Measurements from ENCODE around the gene DNAH2.

DNAH2 gene

DNA sequence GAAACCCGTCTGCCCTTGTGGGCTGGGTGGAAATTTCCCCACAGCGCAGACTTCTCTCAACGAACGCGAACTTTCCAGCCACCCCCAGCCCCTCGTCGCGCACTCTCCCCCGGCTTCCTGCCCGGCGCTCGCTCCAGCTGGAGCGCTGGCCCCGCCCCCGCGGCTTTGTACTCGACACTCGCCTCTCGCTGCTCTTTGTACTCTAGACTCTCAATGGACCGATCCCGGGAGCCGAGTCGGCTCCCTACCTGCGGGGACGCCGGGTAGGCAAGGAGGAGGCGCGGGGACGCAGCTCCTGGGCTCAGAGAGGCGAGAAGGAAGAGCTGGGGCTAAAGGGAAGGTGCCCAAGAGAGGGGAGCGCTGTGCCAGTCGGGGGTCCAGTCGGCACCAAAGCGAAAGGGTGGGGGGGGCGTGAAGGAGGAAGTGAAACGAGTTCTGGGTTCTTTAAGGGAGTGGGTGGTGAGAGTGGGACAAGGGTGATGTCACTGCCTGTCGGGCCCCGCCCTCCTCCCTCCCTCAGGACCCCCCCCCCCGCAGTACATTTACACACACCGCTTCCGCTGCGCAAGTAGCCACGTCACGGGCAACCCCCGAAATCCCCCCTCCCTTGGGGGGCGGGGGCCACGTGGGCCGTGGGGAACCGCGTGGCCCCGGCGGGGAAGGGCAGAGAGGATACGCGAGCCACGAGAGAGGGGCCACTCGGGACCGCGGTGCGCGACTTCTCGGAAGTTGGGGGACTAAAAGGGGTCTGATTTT lies 126.2 kb downstream of the DNAH2 start (continued):
- no peak for TF ChIP-seq ZNF777 (tag by site-specific recombination; IDR thresholded peaks at IDR 0.05; ENCODE audit: borderline replicate concordance)
- peak; percentile 78 for TF ChIP-seq SP3 (tag by site-specific recombination; IDR thresholded peaks at IDR 0.05)
- TF ChIP-seq TRIM28 (IDR thresholded peaks at IDR 0.05; ENCODE audit: borderline replicate concordance, low read length) = no peak
- no peak for TF ChIP-seq ZNF776 (tag by site-specific recombination; IDR thresholded peaks at IDR 0.05; ENCODE audit: borderline replicate concordance)
- TF ChIP-seq, protein P1, sequence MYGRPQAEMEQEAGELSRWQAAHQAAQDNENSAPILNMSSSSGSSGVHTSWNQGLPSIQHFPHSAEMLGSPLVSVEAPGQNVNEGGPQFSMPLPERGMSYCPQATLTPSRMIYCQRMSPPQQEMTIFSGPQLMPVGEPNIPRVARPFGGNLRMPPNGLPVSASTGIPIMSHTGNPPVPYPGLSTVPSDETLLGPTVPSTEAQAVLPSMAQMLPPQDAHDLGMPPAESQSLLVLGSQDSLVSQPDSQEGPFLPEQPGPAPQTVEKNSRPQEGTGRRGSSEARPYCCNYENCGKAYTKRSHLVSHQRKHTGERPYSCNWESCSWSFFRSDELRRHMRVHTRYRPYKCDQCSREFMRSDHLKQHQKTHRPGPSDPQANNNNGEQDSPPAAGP (tag by site-specific recombination; IDR thresholded peaks at IDR 0.05) = peak; percentile 25; the same call in 1 of the 2 replicates
- TF ChIP-seq, protein P2, sequence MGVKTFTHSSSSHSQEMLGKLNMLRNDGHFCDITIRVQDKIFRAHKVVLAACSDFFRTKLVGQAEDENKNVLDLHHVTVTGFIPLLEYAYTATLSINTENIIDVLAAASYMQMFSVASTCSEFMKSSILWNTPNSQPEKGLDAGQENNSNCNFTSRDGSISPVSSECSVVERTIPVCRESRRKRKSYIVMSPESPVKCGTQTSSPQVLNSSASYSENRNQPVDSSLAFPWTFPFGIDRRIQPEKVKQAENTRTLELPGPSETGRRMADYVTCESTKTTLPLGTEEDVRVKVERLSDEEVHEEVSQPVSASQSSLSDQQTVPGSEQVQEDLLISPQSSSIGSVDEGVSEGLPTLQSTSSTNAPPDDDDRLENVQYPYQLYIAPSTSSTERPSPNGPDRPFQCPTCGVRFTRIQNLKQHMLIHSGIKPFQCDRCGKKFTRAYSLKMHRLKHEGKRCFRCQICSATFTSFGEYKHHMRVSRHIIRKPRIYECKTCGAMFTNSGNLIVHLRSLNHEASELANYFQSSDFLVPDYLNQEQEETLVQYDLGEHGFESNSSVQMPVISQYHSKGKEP (tag by site-specific recombination; IDR thresholded peaks at IDR 0.05) = no peak
- TF ChIP-seq, protein P3, sequence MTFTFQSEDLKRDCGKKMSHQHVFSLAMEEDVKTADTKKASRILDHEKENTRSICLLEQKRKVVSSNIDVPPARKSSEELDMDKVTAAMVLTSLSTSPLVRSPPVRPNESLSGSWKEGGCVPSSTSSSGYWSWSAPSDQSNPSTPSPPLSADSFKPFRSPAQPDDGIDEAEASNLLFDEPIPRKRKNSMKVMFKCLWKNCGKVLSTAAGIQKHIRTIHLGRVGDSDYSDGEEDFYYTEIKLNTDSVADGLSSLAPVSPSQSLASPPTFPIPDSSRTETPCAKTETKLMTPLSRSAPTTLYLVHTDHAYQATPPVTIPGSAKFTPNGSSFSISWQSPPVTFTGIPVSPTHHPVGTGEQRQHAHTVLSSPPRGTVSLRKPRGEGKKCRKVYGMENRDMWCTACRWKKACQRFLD (tag by site-specific recombination; IDR thresholded peaks at IDR 0.05) = peak; percentile 93
- TF ChIP-seq, protein P4, sequence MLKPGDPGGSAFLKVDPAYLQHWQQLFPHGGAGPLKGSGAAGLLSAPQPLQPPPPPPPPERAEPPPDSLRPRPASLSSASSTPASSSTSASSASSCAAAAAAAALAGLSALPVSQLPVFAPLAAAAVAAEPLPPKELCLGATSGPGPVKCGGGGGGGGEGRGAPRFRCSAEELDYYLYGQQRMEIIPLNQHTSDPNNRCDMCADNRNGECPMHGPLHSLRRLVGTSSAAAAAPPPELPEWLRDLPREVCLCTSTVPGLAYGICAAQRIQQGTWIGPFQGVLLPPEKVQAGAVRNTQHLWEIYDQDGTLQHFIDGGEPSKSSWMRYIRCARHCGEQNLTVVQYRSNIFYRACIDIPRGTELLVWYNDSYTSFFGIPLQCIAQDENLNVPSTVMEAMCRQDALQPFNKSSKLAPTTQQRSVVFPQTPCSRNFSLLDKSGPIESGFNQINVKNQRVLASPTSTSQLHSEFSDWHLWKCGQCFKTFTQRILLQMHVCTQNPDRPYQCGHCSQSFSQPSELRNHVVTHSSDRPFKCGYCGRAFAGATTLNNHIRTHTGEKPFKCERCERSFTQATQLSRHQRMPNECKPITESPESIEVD (tag by site-specific recombination; IDR thresholded peaks at IDR 0.05) = no peak
- no peak for TF ChIP-seq ZNF837 (tag by site-specific recombination; IDR thresholded peaks at IDR 0.05)
- TF ChIP-seq ZNF664 (tag by site-specific recombination; IDR thresholded peaks at IDR 0.05) = no peak
- TF ChIP-seq, protein P5, sequence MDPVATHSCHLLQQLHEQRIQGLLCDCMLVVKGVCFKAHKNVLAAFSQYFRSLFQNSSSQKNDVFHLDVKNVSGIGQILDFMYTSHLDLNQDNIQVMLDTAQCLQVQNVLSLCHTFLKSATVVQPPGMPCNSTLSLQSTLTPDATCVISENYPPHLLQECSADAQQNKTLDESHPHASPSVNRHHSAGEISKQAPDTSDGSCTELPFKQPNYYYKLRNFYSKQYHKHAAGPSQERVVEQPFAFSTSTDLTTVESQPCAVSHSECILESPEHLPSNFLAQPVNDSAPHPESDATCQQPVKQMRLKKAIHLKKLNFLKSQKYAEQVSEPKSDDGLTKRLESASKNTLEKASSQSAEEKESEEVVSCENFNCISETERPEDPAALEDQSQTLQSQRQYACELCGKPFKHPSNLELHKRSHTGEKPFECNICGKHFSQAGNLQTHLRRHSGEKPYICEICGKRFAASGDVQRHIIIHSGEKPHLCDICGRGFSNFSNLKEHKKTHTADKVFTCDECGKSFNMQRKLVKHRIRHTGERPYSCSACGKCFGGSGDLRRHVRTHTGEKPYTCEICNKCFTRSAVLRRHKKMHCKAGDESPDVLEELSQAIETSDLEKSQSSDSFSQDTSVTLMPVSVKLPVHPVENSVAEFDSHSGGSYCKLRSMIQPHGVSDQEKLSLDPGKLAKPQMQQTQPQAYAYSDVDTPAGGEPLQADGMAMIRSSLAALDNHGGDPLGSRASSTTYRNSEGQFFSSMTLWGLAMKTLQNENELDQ (tag by site-specific recombination; IDR thresholded peaks at IDR 0.05; ENCODE audit: low read depth) = no peak
- TF ChIP-seq ZNF426 (tag by site-specific recombination; IDR thresholded peaks at IDR 0.05) = no peak
- TF ChIP-seq KLF10 (tag by site-specific recombination; IDR thresholded peaks at IDR 0.05) = peak; percentile 90
- TF ChIP-seq ZFP69B (tag by site-specific recombination; IDR thresholded peaks at IDR 0.05) = peak; percentile 15; the same call in 1 of the 2 replicates
- no peak for TF ChIP-seq ZFP37 (tag by site-specific recombination; IDR thresholded peaks at IDR 0.05)
- TF ChIP-seq ZNF558 (tag by site-specific recombination; IDR thresholded peaks at IDR 0.05) = no peak
- TF ChIP-seq ZNF24 (tag by site-specific recombination; IDR thresholded peaks at IDR 0.05) = no peak; the same call in 1 of the 2 replicates
- TF ChIP-seq TCF7L2 (IDR thresholded peaks at IDR 0.05; ENCODE audit: borderline replicate concordance, low read depth, low read length) = no peak
- TF ChIP-seq, protein P6, sequence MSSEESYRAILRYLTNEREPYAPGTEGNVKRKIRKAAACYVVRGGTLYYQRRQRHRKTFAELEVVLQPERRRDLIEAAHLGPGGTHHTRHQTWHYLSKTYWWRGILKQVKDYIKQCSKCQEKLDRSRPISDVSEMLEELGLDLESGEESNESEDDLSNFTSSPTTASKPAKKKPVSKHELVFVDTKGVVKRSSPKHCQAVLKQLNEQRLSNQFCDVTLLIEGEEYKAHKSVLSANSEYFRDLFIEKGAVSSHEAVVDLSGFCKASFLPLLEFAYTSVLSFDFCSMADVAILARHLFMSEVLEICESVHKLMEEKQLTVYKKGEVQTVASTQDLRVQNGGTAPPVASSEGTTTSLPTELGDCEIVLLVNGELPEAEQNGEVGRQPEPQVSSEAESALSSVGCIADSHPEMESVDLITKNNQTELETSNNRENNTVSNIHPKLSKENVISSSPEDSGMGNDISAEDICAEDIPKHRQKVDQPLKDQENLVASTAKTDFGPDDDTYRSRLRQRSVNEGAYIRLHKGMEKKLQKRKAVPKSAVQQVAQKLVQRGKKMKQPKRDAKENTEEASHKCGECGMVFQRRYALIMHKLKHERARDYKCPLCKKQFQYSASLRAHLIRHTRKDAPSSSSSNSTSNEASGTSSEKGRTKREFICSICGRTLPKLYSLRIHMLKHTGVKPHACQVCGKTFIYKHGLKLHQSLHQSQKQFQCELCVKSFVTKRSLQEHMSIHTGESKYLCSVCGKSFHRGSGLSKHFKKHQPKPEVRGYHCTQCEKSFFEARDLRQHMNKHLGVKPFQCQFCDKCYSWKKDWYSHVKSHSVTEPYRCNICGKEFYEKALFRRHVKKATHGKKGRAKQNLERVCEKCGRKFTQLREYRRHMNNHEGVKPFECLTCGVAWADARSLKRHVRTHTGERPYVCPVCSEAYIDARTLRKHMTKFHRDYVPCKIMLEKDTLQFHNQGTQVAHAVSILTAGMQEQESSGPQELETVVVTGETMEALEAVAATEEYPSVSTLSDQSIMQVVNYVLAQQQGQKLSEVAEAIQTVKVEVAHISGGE (tag by site-specific recombination; conservative IDR thresholded peaks at IDR 0.05; ENCODE audit: low read depth) = peak; percentile 45
- no peak for TF ChIP-seq ZNF112 (tag by site-specific recombination; IDR thresholded peaks at IDR 0.05)
- TF ChIP-seq, protein P7, sequence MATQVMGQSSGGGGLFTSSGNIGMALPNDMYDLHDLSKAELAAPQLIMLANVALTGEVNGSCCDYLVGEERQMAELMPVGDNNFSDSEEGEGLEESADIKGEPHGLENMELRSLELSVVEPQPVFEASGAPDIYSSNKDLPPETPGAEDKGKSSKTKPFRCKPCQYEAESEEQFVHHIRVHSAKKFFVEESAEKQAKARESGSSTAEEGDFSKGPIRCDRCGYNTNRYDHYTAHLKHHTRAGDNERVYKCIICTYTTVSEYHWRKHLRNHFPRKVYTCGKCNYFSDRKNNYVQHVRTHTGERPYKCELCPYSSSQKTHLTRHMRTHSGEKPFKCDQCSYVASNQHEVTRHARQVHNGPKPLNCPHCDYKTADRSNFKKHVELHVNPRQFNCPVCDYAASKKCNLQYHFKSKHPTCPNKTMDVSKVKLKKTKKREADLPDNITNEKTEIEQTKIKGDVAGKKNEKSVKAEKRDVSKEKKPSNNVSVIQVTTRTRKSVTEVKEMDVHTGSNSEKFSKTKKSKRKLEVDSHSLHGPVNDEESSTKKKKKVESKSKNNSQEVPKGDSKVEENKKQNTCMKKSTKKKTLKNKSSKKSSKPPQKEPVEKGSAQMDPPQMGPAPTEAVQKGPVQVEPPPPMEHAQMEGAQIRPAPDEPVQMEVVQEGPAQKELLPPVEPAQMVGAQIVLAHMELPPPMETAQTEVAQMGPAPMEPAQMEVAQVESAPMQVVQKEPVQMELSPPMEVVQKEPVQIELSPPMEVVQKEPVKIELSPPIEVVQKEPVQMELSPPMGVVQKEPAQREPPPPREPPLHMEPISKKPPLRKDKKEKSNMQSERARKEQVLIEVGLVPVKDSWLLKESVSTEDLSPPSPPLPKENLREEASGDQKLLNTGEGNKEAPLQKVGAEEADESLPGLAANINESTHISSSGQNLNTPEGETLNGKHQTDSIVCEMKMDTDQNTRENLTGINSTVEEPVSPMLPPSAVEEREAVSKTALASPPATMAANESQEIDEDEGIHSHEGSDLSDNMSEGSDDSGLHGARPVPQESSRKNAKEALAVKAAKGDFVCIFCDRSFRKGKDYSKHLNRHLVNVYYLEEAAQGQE (tag by site-specific recombination; IDR thresholded peaks at IDR 0.05) = no peak
- TF ChIP-seq ZNF146 (tag by site-specific recombination; IDR thresholded peaks at IDR 0.05) = no peak
- TF ChIP-seq ZBTB48 (tag by site-specific recombination; IDR thresholded peaks at IDR 0.05) = no peak
- no peak for TF ChIP-seq GLI4 (tag by site-specific recombination; IDR thresholded peaks at IDR 0.05)

All from HEK293 (cell line).